HG03432 (cell line): Measurements from ENCODE around the gene MRPS10.
"Not testable (repeated sequence)": the region's sequence is repeated elsewhere in the genome, so short reads cannot be mapped to it uniquely, and the experiment has no call there.

Experiments
- ATAC-seq: cut with Tn5 transposase; IDR thresholded peaks from one replicate; pipeline ENCODE4 v1.9.1; 2021; ENCODE audit warnings: mild to moderate bottlenecking, moderate library complexity; ENCODE audit not compliant: unreplicated experiment

Gene MRPS10

DNA sequence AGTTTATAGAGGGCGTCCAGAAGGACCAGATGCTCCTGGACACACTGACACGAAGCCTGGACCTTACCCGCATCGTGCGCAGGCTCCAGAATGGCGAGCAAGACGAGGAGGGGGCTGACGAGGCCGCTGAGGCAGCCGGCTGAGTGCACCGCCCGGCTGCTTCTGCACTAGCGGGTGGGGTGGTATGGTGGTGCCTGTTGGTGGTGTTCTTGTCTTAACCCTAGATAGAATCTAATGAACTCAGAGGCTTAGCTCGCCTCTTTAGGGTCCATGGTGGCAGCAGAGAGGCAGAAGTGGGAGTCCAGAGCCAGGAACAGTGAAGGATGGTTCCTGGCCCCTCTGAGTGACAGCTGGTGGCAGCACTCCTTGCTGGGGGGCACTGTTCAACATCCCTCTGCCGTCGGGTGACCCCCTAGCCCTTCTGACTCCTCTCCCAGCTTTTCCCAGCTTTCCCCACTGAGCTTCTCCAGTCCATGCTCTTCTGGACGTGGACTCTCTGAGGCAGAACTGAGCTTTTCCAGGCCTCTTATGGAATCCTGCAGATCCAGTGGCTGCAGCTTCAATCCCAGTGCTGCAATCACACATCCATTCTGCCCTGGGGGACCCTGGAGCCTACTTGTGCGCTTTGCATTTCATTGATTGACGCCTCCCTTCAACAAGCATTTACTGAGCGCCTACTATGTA, 38.3 kb downstream of the MRPS10 start:
- ATAC-seq = no peak

GRCh38 chr6:42177514-42178364, 39.9 kb downstream of the MRPS10 start:
- ATAC-seq = no peak

DNA sequence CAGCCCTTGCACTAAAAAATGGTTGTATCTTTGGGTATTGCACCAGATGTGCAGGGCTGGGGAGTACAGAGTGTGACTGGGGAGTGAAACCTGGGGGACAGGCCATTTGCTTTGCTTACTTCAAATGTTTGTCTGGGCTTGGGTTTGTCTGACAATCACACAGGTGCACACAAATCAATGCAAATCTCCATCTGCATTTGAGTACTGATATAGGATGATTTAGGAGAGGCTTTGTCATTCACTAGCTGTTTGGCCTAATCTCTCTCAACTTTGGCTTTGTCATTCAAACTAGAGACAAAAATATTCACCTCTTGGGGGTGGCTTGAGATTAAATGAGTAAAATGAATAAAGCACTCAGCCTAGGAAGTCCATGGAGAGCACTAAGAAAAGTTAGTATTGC, 40.7 kb downstream of the MRPS10 start:
- ATAC-seq = no peak

GRCh38 chr6:42175860-42176259, 41.8 kb downstream of the MRPS10 start:
- no peak for ATAC-seq

- no peak for ATAC-seq
Measured at GRCh38 chr6:42173101-42173500, 44.6 kb downstream of the MRPS10 start, which contains the start of gene GUCA1A. TSS of gene GUCA1A (plus strand) at chr6:42173364. CDS start at chr6:42173614, 250 bp downstream.

DNA sequence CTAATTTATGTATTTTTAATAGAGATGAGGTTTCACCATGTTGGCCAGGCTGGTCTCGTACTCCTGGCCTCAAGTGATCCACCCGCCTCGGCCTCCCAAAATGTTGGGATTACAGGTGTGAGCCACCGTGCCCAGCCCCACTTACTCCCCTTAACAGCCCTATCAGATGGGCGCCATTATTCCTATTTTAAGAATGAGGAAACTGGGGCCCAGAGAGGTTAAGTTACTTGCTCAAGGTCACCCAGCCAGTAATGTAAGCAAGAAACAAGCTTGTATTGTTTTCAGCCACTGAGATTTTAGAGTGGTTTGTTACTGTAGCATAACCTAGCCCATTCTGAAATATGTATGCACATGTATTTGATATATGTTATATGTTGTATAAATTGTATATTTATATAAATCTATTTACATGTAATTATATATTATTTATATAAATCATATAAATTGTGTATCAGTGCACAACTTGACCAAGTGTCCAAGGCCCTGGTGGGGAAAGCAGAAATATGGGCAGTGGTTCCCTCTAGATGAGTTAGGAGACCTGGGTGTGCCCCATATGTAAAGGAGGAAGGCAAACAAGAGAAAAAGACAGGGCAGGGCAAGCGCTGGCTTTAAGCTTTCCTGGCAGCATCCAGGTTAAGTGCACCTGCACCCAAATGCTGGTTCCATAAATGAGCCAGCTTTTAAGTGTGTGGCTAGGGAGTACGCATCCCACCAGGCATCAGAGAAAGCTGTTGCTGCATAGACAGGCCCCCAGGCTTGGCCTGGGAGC, 45.7 kb downstream of the MRPS10 start:
- no peak for ATAC-seq

- not testable (repeated sequence) for ATAC-seq
Measured at GRCh38 chr6:42169780-42170179, 47.9 kb downstream of the MRPS10 start.

DNA sequence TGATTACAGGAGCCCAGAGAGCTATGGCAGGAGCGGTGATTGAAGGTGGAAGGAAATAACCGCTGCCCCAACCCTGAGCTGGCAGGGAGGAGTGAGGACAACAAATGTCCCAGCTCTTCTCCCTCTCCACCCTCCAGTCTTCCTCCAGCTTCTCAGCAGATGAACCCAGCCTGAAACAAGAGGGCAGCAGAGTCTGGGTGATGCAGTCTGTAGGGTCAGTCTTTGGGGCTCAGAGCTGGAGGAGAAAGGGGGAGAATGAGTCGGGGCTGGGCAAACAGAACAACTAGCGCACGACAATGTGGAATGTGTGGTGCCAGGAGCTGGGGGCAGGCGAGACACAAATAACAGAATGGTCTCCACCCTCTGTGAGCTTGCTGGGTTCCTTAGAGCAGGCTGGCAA, 49.0 kb downstream of the MRPS10 start:
- no peak for ATAC-seq

- no peak for ATAC-seq
Measured at GRCh38 chr6:42166444-42167141, 51.1 kb downstream of the MRPS10 start.

DNA sequence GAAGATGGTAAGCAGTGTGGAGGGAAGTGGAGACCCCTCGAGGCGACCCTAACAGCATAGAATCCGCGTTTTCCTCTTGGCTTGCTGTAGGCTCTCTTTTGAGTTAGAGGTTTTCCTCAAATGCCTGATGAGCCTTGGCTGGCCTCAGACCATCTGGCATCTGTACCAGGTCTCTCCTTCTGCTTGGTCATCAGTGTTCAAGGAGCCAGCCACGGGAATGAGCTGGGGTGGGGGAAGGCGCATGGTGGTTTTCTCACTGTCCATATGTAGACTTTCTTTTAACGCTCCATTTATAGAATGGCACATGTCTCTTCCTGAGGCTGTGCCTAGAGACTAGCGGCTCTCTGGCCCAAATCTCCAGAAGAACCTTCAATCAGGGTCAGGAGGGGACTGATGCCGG, 52.6 kb downstream of the MRPS10 start:
- ATAC-seq = no peak

- ATAC-seq = no peak
Measured at GRCh38 chr6:42163981-42164380, 53.7 kb downstream of the MRPS10 start.

GRCh38 chr6:42162812-42163211, 54.8 kb downstream of the MRPS10 start:
- ATAC-seq = no peak

DNA sequence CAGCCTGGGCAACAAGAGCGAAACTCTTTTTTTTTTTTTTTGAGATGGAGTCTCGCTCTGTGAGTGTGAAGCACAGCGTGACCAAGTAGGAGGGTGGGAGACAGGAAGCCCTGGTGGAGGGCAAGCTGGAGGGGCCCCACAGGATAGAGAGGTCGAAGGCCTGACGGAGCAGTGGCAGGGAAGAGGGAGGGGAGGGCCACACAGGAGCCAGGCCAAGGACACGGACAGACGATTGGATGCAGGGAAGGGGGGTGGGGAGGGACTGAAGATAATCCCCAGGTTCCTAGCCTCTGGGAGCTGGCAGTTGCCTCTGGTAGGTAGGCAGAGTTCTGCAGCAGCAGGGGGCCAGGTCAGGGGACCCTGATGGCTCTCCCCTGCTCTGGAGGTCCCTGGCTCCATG, 55.3 kb downstream of the MRPS10 start:
- no peak for ATAC-seq

DNA sequence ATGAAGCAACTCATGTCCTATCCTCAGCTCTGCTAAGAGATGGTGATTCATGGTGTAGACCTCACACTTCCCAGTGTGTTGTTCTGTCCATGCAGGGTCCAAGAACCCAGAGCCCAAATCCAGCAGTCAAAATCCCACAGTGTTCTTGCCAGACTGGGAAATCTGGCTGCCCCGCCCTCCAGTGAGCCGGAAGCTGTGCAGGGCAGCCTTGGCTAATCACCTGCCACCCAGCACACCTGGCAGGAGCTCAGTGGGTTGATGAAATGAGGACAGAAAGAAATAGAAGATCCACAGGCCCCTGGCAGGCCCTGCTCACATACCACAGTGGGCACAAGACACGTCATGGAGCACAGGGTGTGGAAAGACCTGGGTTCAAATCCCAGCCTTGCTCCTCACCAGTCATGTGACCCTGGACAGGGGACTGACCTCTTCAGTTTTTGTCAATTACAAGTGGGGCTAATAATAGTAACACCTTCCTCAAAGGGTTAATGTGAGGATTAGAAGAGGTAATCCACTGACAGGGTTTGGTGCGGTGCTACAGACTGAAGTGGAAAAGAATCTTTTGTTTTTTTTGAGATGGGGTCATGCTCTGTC, 58.1 kb downstream of the MRPS10 start:
- ATAC-seq = no peak

DNA sequence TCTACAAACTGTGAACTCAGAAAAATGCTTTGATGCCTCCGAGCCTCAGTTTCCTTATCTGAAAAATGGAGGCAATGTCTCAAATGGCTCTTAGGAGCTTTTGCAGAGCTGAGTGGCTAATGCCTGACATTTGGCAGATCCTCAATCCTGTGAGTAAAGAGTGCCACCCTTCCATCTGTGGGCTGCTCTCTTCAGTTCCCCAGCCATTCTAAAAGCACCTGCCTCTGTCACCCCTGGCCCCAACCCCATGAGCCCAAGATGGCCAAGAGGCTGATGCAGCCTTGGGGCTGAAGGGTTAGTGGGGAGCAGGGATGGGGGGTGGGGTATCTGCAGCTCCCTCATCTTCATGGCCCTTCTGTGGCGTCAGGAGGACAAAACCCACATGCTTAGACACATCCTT, 59.0 kb downstream of the MRPS10 start:
- ATAC-seq = no peak

GRCh38 chr6:42158011-42158410, 59.6 kb downstream of the MRPS10 start:
- no peak for ATAC-seq
